Fibroblast of lung (primary cell): Measurements from ENCODE around the gene FOSL2.

Experiments used
- EZH2 ChIP-seq: IDR thresholded peaks from 2 replicates; pipeline ENCODE4 v1.5.1; 2012; ENCODE audit warnings: low read length, control low read depth, mild to moderate bottlenecking; ENCODE audit errors: missing control alignments
- TF ChIP-seq, protein P1 (sequence below), 2 donors: IDR thresholded peaks in 1 of 2; conservative IDR thresholded peaks in 1 of 2; 1 replicate in 1 of 2; 2 replicates in 1 of 2; pipeline ENCODE4 v1.5.1; 2011 to 2012; ENCODE audit warnings: low read length in 2 of 2, control low read depth in 1 of 2, inconsistent platforms in 1 of 2, low read depth in 1 of 2, mild to moderate bottlenecking in 1 of 2

DNA sequence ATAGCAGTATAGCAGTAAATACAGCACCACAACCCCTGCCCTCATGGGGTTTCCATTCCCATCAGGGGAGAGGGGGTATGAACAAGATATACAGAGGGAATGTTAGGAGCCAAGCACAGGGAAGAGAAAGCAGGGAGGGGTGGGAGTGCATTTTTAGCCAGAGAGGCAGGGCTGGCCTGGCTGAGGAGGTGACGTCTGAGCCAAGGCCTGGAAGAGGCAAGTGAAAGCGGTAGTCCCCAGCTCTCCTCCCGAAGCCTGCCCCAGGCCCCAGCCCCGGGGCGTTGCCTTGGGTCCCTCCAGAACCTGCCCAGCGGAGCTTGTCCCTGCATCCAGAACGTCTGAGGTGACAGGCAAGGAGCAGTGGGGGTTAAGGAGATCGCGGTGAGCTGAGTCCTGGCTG, 45.1 kb upstream of the FOSL2 start:
- no peak for TF ChIP-seq EZH2
- TF ChIP-seq, protein P1, sequence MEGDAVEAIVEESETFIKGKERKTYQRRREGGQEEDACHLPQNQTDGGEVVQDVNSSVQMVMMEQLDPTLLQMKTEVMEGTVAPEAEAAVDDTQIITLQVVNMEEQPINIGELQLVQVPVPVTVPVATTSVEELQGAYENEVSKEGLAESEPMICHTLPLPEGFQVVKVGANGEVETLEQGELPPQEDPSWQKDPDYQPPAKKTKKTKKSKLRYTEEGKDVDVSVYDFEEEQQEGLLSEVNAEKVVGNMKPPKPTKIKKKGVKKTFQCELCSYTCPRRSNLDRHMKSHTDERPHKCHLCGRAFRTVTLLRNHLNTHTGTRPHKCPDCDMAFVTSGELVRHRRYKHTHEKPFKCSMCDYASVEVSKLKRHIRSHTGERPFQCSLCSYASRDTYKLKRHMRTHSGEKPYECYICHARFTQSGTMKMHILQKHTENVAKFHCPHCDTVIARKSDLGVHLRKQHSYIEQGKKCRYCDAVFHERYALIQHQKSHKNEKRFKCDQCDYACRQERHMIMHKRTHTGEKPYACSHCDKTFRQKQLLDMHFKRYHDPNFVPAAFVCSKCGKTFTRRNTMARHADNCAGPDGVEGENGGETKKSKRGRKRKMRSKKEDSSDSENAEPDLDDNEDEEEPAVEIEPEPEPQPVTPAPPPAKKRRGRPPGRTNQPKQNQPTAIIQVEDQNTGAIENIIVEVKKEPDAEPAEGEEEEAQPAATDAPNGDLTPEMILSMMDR (conservative IDR thresholded peaks at IDR 0.05 in 1 of 2, IDR thresholded peaks at IDR 0.05 in 1 of 2; ENCODE audit: low read depth in 1 of 2, low read length in 2 of 2) = no peak
